Heart right ventricle (tissue), 16 donors: ENCODE results near the gene PCNT. TPM values are rescaled to one million over a fixed set of nuclear protein-coding genes. Genes with fewer than 3 reads are reported as not detected.

Experiments used
- ATAC-seq, 8 donors: fragments of 200-7000 bp; cut with Tn5 transposase; one replicate each; pipeline ENCODE4 v1.9.1; 2020; ENCODE audit warnings: mild to moderate bottlenecking in 8 of 8, moderate library complexity in 8 of 8, moderate number of reproducible peaks in 1 of 8
- DNase-seq, 2 donors: peaks; one replicate each; pipeline ENCODE4 v3.0.0-alpha.2; 2020
- H3K27ac ChIP-seq, 10 donors: fragments of 200-600 bp; sonication (generic) in 2 of 10; one replicate each; pipeline versions ENCODE4 v1.5.0 to v1.8.0; 2020 to 2022; ENCODE audit warnings: mild to moderate bottlenecking in 3 of 10
- H3K27me3 ChIP-seq, 7 donors: fragments of 200-600 bp; one replicate each; pipeline ENCODE4 v1.8.0; 2021 to 2022; ENCODE audit warnings: mild to moderate bottlenecking in 2 of 7
- H3K36me3 ChIP-seq, 9 donors: fragments of 200-600 bp; sonication (generic) in 1 of 9; one replicate each; pipeline versions ENCODE4 v1.5.0 to v1.8.0; 2020 to 2022; ENCODE audit warnings: mild to moderate bottlenecking in 2 of 9
- H3K4me1 ChIP-seq, 9 donors: fragments of 200-600 bp; sonication (generic) in 1 of 9; one replicate each; pipeline versions ENCODE4 v1.5.0 to v1.8.0; 2020 to 2022; ENCODE audit warnings: mild to moderate bottlenecking in 4 of 9
- H3K4me3 ChIP-seq, 10 donors: fragments of 200-600 bp; sonication (generic) in 2 of 10; one replicate each; pipeline versions ENCODE4 v1.5.0 to v1.8.0; 2020 to 2022; ENCODE audit warnings: mild to moderate bottlenecking in 7 of 10, moderate library complexity in 2 of 10
- H3K9me3 ChIP-seq, 11 donors: fragments of 200-600 bp in 10 of 11; sonication (generic) in 2 of 11; one replicate each; pipeline versions ENCODE4 v1.5.0 to v1.8.0; 2013 to 2022; ENCODE audit warnings: mild to moderate bottlenecking in 2 of 11, control low read depth in 1 of 11, moderate library complexity in 1 of 11
- WGBS, 2 donors: extraction: QIAGEN DNeasy Blood & Tissue Kit; methylation state at CpG; one replicate each; pipeline ENCODE4 v1.1.7; 2013; ENCODE audit warnings: inconsistent platforms in 1 of 2; 5-methylcytosine and 5-hydroxymethylcytosine counted together
- intact Hi-C, 10 donors: fragments of 100-400 bp; cut with DNase I; formaldehyde crosslinking; loops; one replicate each; pipeline versions ENCODE4 v1.11.1 to v1.14.2; 2022
- polyA plus RNA-seq, 2 donors: library from polyadenylated mRNA; stranded (reverse); fragments of 200-250 nt; gene quantifications; one replicate each; pipeline ENCODE4 v1.2.3, GENCODE V29; 2013
- total RNA-seq, 10 donors: library from RNA; stranded (reverse); fragmentation: NEBNext Ultra II Directional in 3 of 10; extraction: Animal tissue kit (Norgen Biotek cat#: 25700) in 3 of 10; gene quantifications; one replicate each; pipeline versions ENCODE4 v1.2.1 to v1.2.4, GENCODE V29; 2021 to 2023
- TF ChIP-seq, protein P1 (sequence below), 9 donors: fragments of 200-600 bp; sonication (generic) in 2 of 9; IDR thresholded peaks; one replicate each; pipeline versions ENCODE4 v1.5.0 to v1.8.0; 2021 to 2022; ENCODE audit warnings: antibody characterized with exemption in 9 of 9, mild to moderate bottlenecking in 5 of 9, moderate library complexity in 1 of 9
- donor health status: Arrhythmogenic right ventricular cardiomyopathy.
- donor health status: ischemic (EF 13 %, LVEDD 7.1; RV severe dilation, severe dysfunction).
- donor health status: healthy with polysubstance abuse.
- donor health status: DM: no; HTN: yes; CAD: no.
- donor health status: DM: no; HTN: no; CAD: no.
- donor health status: ischemic (EF 25% LVEDD 6.9; RV normal size, moderate dysfunction).
- donor health status: ischemic (EF 25% LVEDD 5.7; RV mildly dilated, moderate dysfunction).
- donor health status: healthy.
- donor health status: DM: yes; HTN: yes; CAD: no.
- donor health status: Ischemic cardiomyopathy.
- donor health status: ischemic (EF 35%, LVEDD 5.7; RV mildly dilated, moderate dysfunction).
- donor health status: nonischemic (EF 11% LVEDD 7.7; RV severe dilation, severe dysfunction).
- donor health status: DM: yes; HTN: yes; CAD: no.
- donor health status: PGD.
- donor health status: ischemic (EF 29% LVEDD 5.4; RV normal size, mild dysfunction).
- donor health status: nonischemic (EF 23%, LVEDD 6.1; RV moderate dilation, normal function).

The PCNT gene
- total and polyA plus RNA-seq, 12 donors, result 17.5 to 58.6 (median 26.9) TPM

DNA sequence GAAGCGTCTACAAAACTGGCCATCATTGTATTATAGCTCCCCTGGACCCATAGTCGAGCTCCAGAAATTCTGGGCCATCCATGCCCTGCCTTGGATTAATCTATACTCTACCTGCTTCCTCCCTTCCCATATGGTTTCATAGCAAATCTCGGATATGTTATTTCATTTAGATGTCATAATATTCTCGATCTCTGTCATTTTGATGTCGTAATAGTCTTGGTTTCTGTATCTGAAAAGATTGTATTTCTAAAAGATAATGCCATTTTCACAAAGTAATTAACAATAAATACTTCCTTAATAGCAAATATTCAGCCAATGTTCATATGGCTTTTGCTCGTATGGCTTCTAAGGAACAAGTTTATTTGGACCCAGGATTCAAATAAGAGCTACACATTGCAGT lies 169.9 kb downstream of the PCNT start:
- Histone ChIP-seq H3K27me3 (no peaks in the 10 kb centered on the region), H3K4me1 (peaks cover 0 to 13% (median 5%) of the 10 kb centered on the region in 9 donors), H3K36me3 (peaks cover 0 to 96% (median 24%) of the 10 kb centered on the region in 9 donors), H3K4me3 (no peak overlapping the region), H3K9me3 (no peaks in the 10 kb centered on the region), H3K27ac (no peak overlapping the region)
- WGBS, 2 donors, result 97 to 98% methylated on average over 6 of the region's 6 CpGs
- TF ChIP-seq, protein P1, sequence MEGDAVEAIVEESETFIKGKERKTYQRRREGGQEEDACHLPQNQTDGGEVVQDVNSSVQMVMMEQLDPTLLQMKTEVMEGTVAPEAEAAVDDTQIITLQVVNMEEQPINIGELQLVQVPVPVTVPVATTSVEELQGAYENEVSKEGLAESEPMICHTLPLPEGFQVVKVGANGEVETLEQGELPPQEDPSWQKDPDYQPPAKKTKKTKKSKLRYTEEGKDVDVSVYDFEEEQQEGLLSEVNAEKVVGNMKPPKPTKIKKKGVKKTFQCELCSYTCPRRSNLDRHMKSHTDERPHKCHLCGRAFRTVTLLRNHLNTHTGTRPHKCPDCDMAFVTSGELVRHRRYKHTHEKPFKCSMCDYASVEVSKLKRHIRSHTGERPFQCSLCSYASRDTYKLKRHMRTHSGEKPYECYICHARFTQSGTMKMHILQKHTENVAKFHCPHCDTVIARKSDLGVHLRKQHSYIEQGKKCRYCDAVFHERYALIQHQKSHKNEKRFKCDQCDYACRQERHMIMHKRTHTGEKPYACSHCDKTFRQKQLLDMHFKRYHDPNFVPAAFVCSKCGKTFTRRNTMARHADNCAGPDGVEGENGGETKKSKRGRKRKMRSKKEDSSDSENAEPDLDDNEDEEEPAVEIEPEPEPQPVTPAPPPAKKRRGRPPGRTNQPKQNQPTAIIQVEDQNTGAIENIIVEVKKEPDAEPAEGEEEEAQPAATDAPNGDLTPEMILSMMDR (IDR thresholded peaks at IDR 0.05), result no peak
- DNase-seq (no peak), ATAC-seq (no peak)
- intact Hi-C loops, result loop anchor here in 1 of 10 donors (5.0 kb wide), 1 partner anchor 52 kb away; no protein-coding TSS in a partner anchor

Other genes with a start within 250 kb of the PCNT start
- 100 to 1,000 TPM in 8 of 10 donors, 10 to 100 TPM in 2; 76.6 to 370 (median 119) TPM for gene COL6A2, start 226.0 kb upstream of the PCNT start, total RNA-seq
- gene COL6A2, start 226.0 kb upstream of the PCNT start, polyA plus RNA-seq, result 100 to 1,000 TPM; 301 to 363 TPM
- gene FTCD, start 168.6 kb upstream of the PCNT start, total RNA-seq, result 1 to 10 TPM in 6 of 10 donors, under 1 TPM in 4; 0.38 to 4.4 (median 1.1) TPM
- 1 to 10 TPM in 1 of 2 donors, under 1 TPM in 1; 0.14 to 4.0 TPM for gene FTCD, start 168.6 kb upstream of the PCNT start, polyA plus RNA-seq
- 1 to 10 TPM; 4.7 to 9.8 (median 8.2) TPM for gene SPATC1L, start 139.7 kb upstream of the PCNT start, total RNA-seq
- 10 to 100 TPM; 12.7 to 14.6 TPM for gene SPATC1L, start 139.7 kb upstream of the PCNT start, polyA plus RNA-seq
- gene LSS, start 95.4 kb upstream of the PCNT start, total RNA-seq, result 10 to 100 TPM; 30.5 to 74.7 (median 40.7) TPM
- gene LSS, start 95.4 kb upstream of the PCNT start, polyA plus RNA-seq, result 10 to 100 TPM; 22.5 to 44.0 TPM
- gene MCM3AP, start 38.5 kb upstream of the PCNT start, total RNA-seq, result 10 to 100 TPM; 45.6 to 68.4 (median 53.9) TPM
- 10 to 100 TPM; 31.0 to 37.1 TPM for gene MCM3AP, start 38.5 kb upstream of the PCNT start, polyA plus RNA-seq
- gene YBEY, start 37.8 kb upstream of the PCNT start, total RNA-seq, result 10 to 100 TPM; 11.9 to 25.7 (median 16.7) TPM
- 10 to 100 TPM; 15.8 to 18.1 TPM for gene YBEY, start 37.8 kb upstream of the PCNT start, polyA plus RNA-seq
- 1 to 10 TPM in 8 of 10 donors, under 1 TPM in 2; 0.98 to 2.0 (median 1.3) TPM for gene C21orf58, start 286 bp upstream of the PCNT start, total RNA-seq
- 1 to 10 TPM in 1 of 2 donors, under 1 TPM in 1; 0.51 to 2.9 TPM for gene C21orf58, start 286 bp upstream of the PCNT start, polyA plus RNA-seq
- gene DIP2A, start 134.7 kb downstream of the PCNT start, total RNA-seq, result 10 to 100 TPM; 19.7 to 24.9 (median 22.9) TPM
- gene DIP2A, start 134.7 kb downstream of the PCNT start, polyA plus RNA-seq, result 10 to 100 TPM in 1 of 2 donors, 1 to 10 TPM in 1; 9.4 to 45.2 TPM